ENCODE data around the gene MSX2. TPM values are rescaled to one million over a fixed set of nuclear protein-coding genes. Genes with fewer than 3 reads are reported as not detected.

The MSX2 gene
- total RNA-seq, 2 donors from 2014 or later: 2.0 TPM; not detected in 1

DNA sequence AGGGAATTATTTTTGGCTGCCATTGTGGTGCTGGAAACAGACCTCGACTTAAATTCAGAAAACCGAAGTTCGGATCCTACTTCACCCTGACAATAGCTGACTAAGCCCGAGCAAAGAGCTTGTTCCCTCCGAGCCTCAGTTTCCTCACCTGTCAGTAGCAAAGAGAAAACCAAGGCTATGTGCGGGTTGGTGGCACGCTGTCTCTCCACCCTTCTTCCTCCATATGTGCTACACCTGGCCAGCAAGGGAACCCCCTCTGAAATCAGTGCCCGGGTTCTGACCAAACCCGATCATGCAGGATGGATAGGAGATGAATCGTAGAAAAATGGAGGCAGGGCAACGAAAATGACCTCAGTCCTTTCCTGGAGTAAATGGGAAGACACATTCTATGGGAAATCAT is 16.7 kb upstream of the MSX2 start:
- ATAC-seq (ENCODE audit: insufficient number of reproducible peaks, low FRiP score, low read depth): no peak
- Histone ChIP-seq H3K4me3 (no peak overlapping the region), H3K4me1 (ENCODE audit: control insufficient read depth in 1 of 2, low read depth in 2 of 2) (no peaks in the 10 kb centered on the region)

DNA sequence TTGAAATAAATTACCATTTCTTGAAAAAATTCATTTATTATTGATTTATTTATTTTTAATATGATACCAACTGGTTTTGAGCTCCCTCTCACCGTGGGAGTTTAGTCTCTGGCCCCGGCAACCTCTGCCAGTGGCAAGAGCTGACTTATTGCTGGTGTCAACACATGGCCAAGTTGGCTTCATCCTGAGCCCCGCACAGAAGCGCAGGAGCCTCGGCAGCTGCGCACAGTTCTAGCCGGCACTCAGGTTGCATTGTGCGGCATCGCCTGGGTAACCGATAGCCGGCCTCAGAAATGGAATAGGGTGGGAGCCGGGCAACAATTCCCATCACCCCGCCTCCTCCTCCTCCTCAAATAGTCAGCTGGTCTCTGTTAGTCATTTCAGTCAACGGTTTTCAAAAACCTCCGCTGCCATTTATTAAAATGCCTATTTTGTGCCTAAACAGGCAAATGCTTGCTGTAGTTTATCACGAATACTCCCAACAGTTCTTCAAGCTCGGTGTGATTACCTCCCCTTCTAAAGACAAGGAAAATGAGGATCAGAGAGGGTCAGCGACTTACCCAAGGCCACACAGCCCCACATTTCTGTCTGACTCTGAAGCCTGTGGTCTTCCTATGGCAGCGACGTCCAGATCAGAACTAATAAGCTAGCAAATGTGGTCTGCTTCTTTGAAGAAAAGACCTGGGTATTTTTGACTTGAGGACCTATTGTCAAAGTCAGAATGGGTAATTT is 15.7 kb upstream of the MSX2 start:
- no peaks in the 10 kb centered on the region for H3K9me3 ChIP-seq
- H3K4me3 ChIP-seq: no peak overlapping the region
- ATAC-seq (ENCODE audit: insufficient number of reproducible peaks, low FRiP score, low read depth) (no peak), DNase-seq (ENCODE audit: low spot score) (no peak)
- TF ChIP-seq, protein P1, sequence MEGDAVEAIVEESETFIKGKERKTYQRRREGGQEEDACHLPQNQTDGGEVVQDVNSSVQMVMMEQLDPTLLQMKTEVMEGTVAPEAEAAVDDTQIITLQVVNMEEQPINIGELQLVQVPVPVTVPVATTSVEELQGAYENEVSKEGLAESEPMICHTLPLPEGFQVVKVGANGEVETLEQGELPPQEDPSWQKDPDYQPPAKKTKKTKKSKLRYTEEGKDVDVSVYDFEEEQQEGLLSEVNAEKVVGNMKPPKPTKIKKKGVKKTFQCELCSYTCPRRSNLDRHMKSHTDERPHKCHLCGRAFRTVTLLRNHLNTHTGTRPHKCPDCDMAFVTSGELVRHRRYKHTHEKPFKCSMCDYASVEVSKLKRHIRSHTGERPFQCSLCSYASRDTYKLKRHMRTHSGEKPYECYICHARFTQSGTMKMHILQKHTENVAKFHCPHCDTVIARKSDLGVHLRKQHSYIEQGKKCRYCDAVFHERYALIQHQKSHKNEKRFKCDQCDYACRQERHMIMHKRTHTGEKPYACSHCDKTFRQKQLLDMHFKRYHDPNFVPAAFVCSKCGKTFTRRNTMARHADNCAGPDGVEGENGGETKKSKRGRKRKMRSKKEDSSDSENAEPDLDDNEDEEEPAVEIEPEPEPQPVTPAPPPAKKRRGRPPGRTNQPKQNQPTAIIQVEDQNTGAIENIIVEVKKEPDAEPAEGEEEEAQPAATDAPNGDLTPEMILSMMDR (IDR thresholded peaks at IDR 0.05): no peak
- no peaks in the 10 kb centered on the region for H3K4me1 ChIP-seq (ENCODE audit: control insufficient read depth in 1 of 2, low read depth in 2 of 2)
- H3K27me3 ChIP-seq (replicated peaks; ENCODE audit: insufficient read depth): no peaks in the 10 kb centered on the region
- no peak overlapping the region for H3K27ac ChIP-seq
- H3K36me3 ChIP-seq: no peaks in the 10 kb centered on the region

More for the DNA sequence above, 16.7 kb upstream of the MSX2 start:
- no peak for DNase-seq (ENCODE audit: low spot score)
- no peak overlapping the region for H3K27ac ChIP-seq
- H3K27me3 ChIP-seq (replicated peaks; ENCODE audit: insufficient read depth): no peaks in the 10 kb centered on the region
- TF ChIP-seq, protein P1 (IDR thresholded peaks at IDR 0.05): no peak
- H3K36me3 ChIP-seq: no peaks in the 10 kb centered on the region
- no peaks in the 10 kb centered on the region for H3K9me3 ChIP-seq

DNA sequence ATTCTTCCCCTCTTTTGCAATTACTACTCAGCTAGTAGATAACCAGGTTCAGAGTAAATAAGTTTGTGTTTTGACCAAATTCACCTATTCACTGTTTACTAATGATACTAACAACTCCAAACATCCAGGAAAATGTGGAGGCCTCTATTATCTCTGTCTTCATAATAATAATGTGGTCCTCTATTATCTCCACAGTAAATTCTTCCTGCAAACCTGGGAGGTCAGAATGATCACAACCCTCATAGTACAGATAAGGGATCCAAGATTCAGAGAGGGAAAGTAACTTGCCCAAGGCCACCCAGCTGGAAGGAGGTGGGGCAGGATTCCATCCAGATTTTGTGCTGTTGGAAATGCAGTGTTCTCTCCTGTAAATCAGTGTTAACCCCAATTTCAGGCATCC is 9.6 kb upstream of the MSX2 start:
- Histone ChIP-seq H3K27me3 (replicated peaks; ENCODE audit: insufficient read depth) (no peaks in the 10 kb centered on the region), H3K36me3 (no peaks in the 10 kb centered on the region), H3K4me1 (ENCODE audit: control insufficient read depth in 1 of 2, low read depth in 2 of 2) (no peaks in the 10 kb centered on the region), H3K9me3 (no peaks in the 10 kb centered on the region), H3K4me3 (no peak overlapping the region), H3K27ac (no peak overlapping the region)
- ATAC-seq (ENCODE audit: insufficient number of reproducible peaks, low FRiP score, low read depth) (no peak), DNase-seq (ENCODE audit: low spot score) (no peak)
- TF ChIP-seq, protein P1 (IDR thresholded peaks at IDR 0.05): no peak

DNA sequence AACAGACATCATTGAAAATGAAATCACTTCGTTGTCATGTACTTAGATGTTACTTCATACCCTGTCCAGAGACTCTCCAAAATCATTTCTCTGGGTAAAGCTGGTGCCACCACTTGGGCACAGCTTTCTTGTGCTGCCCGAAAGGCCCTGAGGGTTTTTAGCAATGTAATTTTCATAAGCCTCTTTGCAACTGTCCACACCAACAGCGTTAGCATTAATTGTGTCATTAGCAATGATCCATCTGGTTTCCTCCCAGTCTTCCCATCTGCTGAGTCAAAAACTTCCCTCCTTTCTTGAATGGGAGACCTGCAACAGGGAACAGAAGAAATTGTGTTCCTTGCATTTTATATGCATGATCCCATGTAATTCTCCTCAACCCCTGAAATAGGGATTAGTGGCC is 8.6 kb upstream of the MSX2 start:
- no peaks in the 10 kb centered on the region for H3K9me3 ChIP-seq
- DNase-seq (ENCODE audit: low spot score): no peak

DNA sequence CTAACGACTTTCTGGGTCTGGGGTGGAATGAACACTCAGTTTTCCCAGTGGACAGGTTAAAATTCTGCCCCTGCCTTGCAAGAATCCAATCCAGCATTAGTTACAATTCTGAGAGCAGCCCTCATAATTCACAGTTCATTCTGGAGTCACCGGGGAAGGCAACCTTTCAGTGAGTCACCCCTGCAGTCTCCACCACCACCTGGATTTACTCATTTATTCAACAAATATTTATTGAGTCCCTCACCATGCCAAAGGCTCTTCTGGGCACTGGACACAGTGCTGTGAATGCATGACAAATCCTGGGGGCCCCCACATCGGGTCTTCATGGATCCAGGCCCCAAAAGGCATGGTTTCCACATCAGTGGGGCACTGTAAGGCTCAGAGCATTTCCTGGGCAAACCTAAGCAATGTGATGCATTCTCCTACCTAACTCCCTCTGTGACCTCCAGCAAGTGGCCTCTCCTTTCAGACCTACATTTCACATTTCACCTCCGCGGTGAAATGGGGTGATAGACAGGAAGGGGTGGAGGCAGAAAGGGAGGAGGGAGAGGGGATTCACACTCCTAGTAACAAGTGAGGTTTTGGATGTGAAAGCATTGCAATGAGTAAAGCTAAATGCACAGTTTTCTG is 6.4 kb upstream of the MSX2 start:
- TF ChIP-seq, protein P1 (IDR thresholded peaks at IDR 0.05): no peak
- Histone ChIP-seq H3K9me3 (no peaks in the 10 kb centered on the region), H3K27me3 (replicated peaks; ENCODE audit: insufficient read depth) (peaks cover 7% of the 10 kb centered on the region), H3K4me3 (no peak overlapping the region), H3K27ac (no peak overlapping the region), H3K4me1 (ENCODE audit: control insufficient read depth in 1 of 2, low read depth in 2 of 2) (peaks cover 3 to 4% of the 10 kb centered on the region in 2 donors), H3K36me3 (no peaks in the 10 kb centered on the region)
- DNase-seq (ENCODE audit: low spot score) (no peak), ATAC-seq (ENCODE audit: insufficient number of reproducible peaks, low FRiP score, low read depth) (no peak)

More for the DNA sequence above, 8.6 kb upstream of the MSX2 start:
- TF ChIP-seq, protein P1 (IDR thresholded peaks at IDR 0.05): no peak
- Histone ChIP-seq H3K27ac (no peak overlapping the region), H3K27me3 (replicated peaks; ENCODE audit: insufficient read depth) (peaks cover 7% of the 10 kb centered on the region), H3K4me3 (no peak overlapping the region), H3K36me3 (no peaks in the 10 kb centered on the region), H3K4me1 (ENCODE audit: control insufficient read depth in 1 of 2, low read depth in 2 of 2) (peaks cover 0 to 3% of the 10 kb centered on the region in 2 donors)
- no peak for ATAC-seq (ENCODE audit: insufficient number of reproducible peaks, low FRiP score, low read depth)
